ENCODE data around the gene NSF.

Gene NSF

GRCh38 chr17:46783031-46783593 lies 192.6 kb downstream of the NSF start:
- H3K4me3 ChIP-seq (replicated peaks; ENCODE audit: insufficient read depth, low read length), result no peak overlapping the region
- no peak for TF ChIP-seq GABPA (IDR thresholded peaks at IDR 0.05; ENCODE audit: low read depth)
- DNase-seq (ENCODE audit: low read depth in 1 of 2, low spot score in 1 of 2), result no peak
- H3K27me3 ChIP-seq (ENCODE audit: insufficient read depth, poor library complexity, severe bottlenecking), result no peaks in the 10 kb centered on the region
- H3K27ac ChIP-seq (replicated peaks), result no peak overlapping the region

DNA sequence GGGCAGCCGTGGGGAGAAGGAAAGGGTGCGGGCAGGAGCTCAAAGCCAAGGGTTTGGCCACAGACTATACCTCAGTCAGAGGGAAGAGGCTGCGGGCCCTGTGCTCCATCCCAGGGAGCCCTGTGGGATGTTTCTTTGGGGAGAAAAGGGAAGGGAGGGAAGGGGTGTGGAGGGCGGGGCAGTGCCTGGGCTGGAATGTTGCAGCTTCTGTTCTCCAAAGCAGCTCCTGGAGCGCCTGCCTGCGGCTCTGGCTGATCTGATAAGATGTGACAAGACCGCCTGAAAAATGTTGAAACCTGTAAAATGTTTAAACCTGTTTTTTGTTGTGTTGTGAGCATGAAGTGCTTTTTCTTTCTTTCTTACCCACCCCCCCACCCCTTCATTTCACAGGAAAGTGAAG lies 195.2 kb downstream of the NSF start:
- TF ChIP-seq, protein P1, sequence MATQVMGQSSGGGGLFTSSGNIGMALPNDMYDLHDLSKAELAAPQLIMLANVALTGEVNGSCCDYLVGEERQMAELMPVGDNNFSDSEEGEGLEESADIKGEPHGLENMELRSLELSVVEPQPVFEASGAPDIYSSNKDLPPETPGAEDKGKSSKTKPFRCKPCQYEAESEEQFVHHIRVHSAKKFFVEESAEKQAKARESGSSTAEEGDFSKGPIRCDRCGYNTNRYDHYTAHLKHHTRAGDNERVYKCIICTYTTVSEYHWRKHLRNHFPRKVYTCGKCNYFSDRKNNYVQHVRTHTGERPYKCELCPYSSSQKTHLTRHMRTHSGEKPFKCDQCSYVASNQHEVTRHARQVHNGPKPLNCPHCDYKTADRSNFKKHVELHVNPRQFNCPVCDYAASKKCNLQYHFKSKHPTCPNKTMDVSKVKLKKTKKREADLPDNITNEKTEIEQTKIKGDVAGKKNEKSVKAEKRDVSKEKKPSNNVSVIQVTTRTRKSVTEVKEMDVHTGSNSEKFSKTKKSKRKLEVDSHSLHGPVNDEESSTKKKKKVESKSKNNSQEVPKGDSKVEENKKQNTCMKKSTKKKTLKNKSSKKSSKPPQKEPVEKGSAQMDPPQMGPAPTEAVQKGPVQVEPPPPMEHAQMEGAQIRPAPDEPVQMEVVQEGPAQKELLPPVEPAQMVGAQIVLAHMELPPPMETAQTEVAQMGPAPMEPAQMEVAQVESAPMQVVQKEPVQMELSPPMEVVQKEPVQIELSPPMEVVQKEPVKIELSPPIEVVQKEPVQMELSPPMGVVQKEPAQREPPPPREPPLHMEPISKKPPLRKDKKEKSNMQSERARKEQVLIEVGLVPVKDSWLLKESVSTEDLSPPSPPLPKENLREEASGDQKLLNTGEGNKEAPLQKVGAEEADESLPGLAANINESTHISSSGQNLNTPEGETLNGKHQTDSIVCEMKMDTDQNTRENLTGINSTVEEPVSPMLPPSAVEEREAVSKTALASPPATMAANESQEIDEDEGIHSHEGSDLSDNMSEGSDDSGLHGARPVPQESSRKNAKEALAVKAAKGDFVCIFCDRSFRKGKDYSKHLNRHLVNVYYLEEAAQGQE (IDR thresholded peaks at IDR 0.05; ENCODE audit: insufficient replicate concordance, low read depth), result no peak
- TF ChIP-seq POLR2AphosphoS5 (IDR thresholded peaks at IDR 0.05; ENCODE audit: low read depth) (no peak), CTCF (IDR thresholded peaks at IDR 0.05; ENCODE audit: insufficient read depth, low read length) (no peak), GABPA (IDR thresholded peaks at IDR 0.05; ENCODE audit: low read depth) (no peak), SPI1 (IDR thresholded peaks at IDR 0.05; ENCODE audit: borderline replicate concordance, low read depth) (no peak)
- no peaks in the 10 kb centered on the region for H3K27me3 ChIP-seq (ENCODE audit: insufficient read depth, poor library complexity, severe bottlenecking)
- H3K4me3 ChIP-seq (replicated peaks; ENCODE audit: insufficient read depth, low read length), result no peak overlapping the region
- DNase-seq (ENCODE audit: low read depth in 1 of 2, low spot score in 1 of 2), result no peak
- no peak overlapping the region for H3K27ac ChIP-seq (replicated peaks)

DNA sequence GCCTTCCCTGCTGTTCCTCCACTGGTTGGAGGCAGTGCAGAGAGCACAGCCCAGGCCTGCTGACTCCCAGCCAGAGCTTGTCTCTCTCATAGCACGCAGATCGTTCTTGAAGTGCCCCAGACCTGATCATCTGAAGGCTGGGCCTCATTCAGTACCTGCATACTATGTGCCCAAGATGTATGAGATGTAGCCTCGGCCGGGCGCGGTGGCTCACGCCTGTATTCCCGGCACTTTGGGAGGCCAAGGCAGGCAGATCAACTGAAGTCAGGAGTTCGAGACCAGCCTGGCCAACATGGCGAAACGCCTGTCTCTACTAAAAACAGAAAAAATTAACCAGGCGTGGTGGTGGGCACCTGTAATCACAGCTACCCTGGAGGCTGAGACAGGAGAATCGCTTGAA lies 197.0 kb downstream of the NSF start:
- H3K4me3 ChIP-seq (replicated peaks; ENCODE audit: insufficient read depth, low read length), result no peak overlapping the region
- H3K27ac ChIP-seq (replicated peaks), result no peak overlapping the region
- peaks cover 6% of the 10 kb centered on the region for H3K27me3 ChIP-seq (ENCODE audit: insufficient read depth, poor library complexity, severe bottlenecking)
- no peak for DNase-seq (ENCODE audit: low read depth in 1 of 2, low spot score in 1 of 2)
- TF ChIP-seq, protein P1 (IDR thresholded peaks at IDR 0.05; ENCODE audit: insufficient replicate concordance, low read depth), result no peak
- TF ChIP-seq POLR2AphosphoS5 (IDR thresholded peaks at IDR 0.05; ENCODE audit: low read depth) (no peak), GABPA (IDR thresholded peaks at IDR 0.05; ENCODE audit: low read depth) (no peak), CTCF (IDR thresholded peaks at IDR 0.05; ENCODE audit: insufficient read depth, low read length) (no peak), SPI1 (IDR thresholded peaks at IDR 0.05; ENCODE audit: borderline replicate concordance, low read depth) (no peak)

DNA sequence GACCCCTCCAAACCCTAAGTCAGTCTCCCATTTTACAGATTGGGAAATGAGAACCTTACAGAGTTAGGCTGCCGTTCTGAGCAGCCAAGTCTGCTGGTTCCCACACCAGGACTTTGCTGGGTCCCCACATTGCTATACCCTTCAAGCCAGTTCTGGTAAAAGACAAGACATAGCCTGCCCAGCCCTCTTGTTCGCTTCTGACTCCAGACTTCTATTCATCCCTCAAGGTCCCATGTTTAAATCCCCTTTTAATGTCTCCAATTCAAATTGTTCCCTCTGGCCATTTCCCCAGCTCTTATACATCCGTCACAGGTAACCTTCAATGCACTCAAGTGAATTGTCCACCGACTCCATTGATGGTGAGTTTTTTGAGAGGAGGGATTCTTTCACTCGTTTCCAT lies 197.8 kb downstream of the NSF start:
- H3K4me3 ChIP-seq (replicated peaks; ENCODE audit: insufficient read depth, low read length), result no peak overlapping the region
- peaks cover 6% of the 10 kb centered on the region for H3K27me3 ChIP-seq (ENCODE audit: insufficient read depth, poor library complexity, severe bottlenecking)
- no peak for TF ChIP-seq GABPA (IDR thresholded peaks at IDR 0.05; ENCODE audit: low read depth)
- no peak for TF ChIP-seq CTCF (IDR thresholded peaks at IDR 0.05; ENCODE audit: insufficient read depth, low read length)
- TF ChIP-seq POLR2AphosphoS5 (IDR thresholded peaks at IDR 0.05; ENCODE audit: low read depth), result no peak
- TF ChIP-seq, protein P1 (IDR thresholded peaks at IDR 0.05; ENCODE audit: insufficient replicate concordance, low read depth), result no peak
- TF ChIP-seq SPI1 (IDR thresholded peaks at IDR 0.05; ENCODE audit: borderline replicate concordance, low read depth), result no peak
- DNase-seq (ENCODE audit: low read depth in 1 of 2, low spot score in 1 of 2), result no peak
- no peak overlapping the region for H3K27ac ChIP-seq (replicated peaks)

Data from HL-60 (cell line).